HS-27A (cell line): ENCODE results near the gene CREB3.

ENCODE experiments used
- DNase-seq: peaks from one replicate; pipeline ENCODE4 v3.0.0-alpha.2; 2012; ENCODE audit warnings: low read depth, missing footprints

CREB3 gene

GRCh38 chr9:35727676-35728040, 4.8 kb upstream of the CREB3 start:
- DNase-seq: no peak

DNA sequence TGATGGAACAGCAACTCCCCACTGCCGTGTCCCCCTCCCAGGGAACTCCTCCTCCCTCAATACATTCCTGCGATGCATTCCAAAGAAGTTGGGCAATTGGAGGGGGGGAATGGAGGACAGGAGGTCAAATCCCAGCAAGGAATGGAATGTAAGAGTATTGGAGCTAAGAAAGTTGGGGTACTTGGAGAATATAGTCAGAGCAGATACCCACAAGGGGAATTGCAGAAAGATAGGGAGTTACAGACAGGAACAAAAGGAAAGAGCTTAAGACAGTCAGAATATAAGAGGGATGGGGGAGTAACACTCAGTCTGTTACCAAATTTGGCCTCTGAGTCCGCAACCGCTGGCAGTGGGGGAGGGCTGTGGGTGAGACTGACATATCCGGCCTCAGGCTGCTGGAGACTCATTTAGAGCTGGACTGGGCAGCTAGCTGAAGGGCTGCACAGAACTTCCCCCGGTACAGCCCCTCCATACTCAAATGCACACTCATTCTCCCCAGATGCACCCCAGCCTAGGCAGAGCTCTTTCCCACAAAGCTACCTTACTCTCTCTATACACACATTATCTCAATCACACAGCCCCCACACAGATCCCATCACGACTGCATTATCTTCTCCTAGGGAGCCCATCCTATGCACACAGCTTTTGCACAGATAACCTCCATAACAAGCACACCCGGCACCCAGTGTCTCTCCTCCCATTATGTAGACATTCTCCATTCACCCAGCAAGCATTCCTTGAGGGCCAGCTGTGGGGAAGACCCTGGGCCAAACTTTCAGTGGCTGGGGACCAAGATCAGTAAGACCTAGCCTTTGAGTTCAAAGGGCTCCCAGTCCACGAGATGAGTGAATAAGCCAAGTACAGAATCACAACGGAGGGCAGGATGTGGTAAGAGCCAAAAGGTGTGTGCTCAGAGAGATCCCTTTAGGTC, 4.2 kb upstream of the CREB3 start:
- DNase-seq: peak; percentile 98

GRCh38 chr9:35729101-35729500, 3.4 kb upstream of the CREB3 start:
- no peak for DNase-seq

DNA sequence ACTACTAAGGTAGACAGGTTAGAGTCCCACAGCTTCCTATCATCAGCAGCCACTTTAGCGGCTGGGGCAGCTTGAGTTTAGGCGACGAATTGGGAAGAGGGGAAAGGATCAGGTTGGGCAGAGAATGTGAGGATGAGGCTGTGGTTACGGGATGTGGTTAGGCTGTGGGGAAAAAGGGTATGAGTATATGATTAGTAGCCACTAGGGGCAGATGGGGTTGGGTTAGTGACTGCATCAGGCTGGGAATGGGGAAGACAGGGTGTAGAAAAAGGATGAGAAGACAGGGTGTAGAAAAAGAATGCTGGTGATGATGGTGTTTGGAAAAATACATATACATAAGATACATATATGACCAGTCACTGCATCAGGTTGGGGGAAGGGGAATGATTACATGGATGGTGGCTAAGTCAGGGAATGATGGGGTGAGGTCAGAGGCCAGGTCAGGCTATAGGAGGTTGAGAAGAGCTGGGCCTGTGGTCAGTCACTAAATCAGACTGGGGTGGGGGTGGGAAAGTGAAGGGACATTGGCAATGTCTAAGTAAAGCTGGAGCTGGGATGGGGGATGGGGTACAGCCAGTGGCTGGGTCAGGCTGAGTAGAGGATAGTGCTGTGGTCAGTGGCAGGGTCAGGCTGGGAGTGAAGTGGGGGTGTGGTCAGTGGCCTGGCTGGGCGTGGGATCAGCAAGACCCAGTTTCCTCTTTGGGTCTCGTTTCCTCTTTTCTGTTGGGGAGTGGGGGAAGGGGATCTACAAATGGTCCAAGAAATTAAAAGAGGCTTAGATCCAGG, 2.6 kb upstream of the CREB3 start:
- peak; percentile 88 for DNase-seq

GRCh38 chr9:35730486-35730854, 2.0 kb upstream of the CREB3 start:
- no peak for DNase-seq

DNA sequence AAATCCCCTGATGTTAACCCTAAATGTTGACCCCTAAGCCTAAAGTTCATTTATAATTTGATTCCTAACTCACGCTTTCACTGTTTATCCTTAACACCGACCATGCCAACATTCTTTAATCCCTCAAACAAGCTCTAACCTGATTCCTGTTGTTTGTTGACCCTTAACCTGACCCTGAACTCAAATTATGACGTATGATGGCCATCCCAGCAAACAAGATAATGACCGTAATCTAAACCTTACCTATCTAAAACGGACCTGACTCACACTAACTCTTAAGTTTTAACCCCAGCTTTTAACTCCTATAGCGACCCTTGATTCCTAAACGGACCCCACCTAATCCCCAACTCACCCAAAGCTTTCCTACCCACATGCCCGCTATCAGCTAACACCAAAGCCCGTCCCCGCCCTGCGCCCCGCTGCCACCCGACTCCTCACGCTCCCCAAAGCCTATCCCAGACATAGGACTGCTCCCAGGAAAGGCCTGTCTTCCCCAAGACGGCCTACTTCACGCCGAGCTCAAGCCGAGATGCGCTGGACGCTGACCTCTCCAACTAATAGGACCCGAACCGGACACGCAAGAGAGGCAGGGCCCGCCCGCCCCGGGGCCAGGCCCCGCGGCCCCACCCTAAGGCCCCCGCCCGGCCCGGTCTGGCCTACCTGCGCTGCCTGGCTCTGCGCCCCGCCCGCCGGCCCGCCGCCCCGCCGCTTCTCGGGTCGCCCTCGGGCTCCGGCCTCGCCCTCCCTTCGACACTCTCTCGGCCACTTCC, 866 bp upstream of the CREB3 start:
- DNase-seq: peak; percentile 43

- DNase-seq: peak; percentile 36
Observed at GRCh38 chr9:35732800-35733541, 505 bp downstream of the CREB3 start.

DNA sequence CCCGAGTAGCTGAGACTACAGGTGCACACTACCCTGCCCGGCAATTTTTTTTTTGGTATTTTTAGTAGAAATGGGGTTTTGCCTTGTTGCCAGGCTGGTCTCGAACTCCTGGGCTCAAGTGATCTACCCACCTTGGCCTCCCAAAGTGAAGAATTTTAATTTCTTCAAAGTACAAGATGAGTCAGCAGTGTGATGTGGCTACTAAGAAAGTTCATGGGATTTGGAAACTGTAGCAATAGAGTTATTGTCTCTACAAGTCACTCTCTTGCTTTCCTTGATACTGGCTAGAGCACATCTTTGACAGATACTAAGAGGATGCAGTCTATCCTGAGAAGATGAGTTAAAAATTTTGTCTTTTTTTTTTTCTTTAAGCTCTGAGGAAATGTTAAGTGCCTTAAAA, 1.6 kb downstream of the CREB3 start:
- no peak for DNase-seq

DNA sequence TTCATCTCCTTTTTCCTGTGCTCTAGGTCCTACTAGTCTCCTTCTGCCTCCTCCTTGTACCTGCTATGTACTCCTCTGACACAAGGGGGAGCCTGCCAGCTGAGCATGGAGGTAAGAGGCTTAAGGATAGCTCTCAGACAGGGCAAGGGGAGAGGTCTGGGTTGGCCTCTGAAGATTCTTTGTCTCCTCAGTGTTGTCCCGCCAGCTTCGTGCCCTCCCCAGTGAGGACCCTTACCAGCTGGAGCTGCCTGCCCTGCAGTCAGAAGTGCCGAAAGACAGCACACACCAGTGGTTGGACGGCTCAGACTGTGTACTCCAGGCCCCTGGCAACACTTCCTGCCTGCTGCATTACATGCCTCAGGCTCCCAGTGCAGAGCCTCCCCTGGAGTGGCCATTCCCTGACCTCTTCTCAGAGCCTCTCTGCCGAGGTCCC, 3.8 kb downstream of the CREB3 start:
- DNase-seq: peak; percentile 52

DNA sequence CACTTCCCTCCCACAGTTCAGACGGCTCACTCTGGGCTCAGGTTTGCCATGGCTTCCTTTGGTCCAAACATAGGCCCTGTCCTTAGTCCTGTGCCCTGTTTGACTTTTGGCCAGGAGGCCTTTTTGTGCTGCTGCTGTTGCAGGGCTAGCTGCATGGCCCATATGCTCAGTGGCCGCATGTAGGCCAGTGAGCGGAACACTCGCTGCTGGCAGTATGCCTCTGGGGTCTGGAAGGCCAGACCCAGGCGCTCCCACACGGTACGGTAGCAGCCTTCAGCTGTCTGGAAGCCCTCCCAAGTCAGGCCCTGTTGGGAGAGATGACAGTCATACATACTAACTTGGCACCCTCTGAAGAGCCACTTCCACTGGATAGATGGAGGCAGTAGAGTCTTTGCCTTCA, 4.7 kb downstream of the CREB3 start:
- no peak for DNase-seq

DNA sequence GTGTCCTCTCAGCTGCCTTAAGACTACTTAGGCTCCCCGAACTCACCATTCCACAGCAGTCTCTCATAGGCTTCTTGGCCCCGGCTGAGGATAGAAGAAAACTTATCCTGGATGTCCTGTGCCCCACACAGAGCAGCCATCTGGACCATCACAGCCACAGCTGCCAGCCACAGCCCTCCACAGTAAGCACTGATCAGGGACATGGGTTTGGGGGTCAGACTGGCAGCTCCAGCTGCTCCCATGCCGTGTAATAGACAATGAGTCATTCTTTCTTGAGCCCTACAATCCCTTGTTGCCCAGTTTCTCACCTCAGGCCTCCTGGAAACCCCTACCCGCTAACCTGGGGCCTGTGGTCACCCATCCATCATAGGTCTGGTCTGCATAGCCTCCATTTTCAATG, 5.7 kb downstream of the CREB3 start:
- no peak for DNase-seq

DNA sequence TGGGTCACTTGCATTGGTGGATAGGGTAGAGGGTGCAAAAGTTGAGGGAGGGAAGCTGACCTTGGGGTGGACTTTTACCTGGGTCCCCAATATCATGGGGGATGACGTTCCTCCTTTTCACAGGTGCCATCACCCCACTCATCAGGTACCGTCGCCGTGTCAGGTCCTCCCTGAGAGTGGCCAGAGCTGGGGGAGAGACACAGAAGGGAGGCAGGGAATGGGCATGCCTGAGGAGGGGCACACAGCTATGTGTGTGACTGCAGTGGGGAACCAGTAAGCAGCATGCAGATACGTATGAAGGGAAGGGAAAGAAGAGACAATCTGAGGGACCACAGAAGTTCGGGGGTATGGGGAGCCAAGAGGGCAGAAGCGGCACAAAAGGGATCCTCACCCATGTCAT, 6.5 kb downstream of the CREB3 start:
- no peak for DNase-seq

DNA sequence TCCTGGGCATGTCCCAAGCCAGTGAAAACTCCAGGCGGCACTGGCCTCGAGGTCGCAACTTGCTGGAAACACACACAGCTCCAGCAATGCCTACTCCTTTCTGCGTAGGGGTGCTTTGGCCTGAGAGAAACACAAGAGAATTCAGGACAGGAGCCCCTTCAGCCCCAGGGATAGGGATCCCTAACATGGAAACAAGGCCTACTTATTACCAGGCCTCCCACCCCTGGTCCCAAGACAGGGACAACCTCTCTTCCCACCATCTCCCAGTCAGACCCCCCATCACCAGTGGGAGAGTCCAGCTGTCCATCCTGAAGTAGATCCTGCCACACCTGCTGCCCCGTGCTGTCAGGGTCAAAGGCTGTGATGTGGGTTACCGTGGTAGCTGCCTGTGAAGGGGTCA, 7.8 kb downstream of the CREB3 start:
- DNase-seq: no peak

- no peak for DNase-seq
Observed at GRCh38 chr9:35741740-35742139, 9.3 kb downstream of the CREB3 start.

DNA sequence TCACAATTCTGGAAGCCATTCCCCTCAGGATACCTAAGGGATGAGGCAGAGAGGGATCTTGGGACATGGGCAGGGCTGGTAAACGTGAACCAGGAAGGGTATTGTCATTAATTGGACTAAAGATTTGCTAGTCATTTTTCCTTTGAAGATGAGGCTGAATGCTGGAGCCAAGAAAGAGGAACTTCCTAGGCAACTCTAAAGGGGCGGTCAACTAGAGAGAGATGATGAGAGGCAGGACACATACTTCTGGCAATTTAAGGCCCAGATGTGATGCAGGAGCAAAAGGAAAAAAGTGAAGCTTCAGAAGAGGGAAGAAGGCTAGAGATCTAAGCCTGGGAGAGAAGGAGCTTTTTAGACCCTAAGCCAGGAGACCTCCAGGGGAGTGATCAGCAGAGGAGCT, 11.0 kb downstream of the CREB3 start:
- DNase-seq: no peak

DNA sequence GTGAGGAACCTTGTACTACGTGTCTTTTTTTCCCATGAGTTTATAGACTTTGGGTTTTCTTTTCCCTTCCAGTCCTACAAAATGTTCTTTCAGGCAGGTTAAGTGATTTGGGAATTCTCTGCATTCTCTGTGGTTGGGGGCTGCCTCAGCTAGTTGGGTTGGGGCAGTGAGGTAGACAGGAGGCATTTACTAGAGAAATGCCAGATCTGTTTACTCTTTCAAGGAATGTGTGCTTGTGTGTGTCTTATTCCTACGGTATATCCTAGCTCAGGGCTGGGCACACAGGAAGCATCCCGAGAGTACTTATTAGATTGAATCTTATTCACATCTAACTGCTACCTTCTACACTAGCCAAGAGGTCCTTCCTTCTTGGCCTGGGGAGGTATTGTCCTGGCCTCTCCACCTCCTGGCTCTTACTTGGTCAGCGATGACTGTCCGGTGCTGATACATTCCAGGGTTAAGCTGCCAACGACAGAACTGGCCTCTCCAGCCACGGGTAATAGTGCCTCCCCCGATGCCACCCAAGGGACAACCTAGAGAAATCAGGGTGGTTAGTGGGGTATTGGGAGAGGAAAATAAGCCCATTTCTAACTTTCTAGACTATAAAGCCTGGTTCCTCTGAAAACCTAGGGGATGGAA, 11.5 kb downstream of the CREB3 start:
- DNase-seq: no peak

GRCh38 chr9:35745569-35745968, 13.1 kb downstream of the CREB3 start:
- no peak for DNase-seq

- no peak for DNase-seq
Observed at GRCh38 chr9:35746583-35746982, 14.1 kb downstream of the CREB3 start.

DNA sequence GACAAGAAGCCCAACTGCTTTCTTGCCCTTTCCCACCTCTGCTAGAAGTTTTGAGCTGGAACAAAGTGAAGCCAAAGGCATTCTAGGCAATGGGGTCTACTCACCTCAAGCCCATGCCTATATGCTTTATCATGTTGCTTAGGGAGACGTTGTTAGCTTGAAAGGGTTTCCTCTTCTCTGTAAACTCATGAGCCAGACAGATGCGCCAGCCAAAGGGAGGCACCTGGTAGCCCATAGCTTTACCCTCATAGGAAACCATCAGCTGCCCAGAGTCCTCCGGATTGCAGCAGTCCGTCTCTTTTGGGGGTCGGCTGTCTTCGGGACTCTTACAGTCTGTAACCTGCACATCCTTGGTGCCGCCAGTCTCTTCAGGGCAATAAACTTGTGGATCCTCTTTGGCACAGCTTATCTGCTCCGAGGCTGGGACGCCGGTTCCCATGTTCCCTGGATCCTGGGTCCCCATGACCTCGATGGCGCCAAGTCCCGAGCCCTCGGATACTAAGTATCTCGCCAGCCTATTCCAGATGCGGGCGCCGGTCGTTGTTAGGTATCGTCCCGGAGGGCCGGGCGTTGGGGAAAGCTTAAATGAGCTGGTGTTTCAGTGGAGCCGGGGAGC, 15.9 kb downstream of the CREB3 start:
- DNase-seq: no peak

- no peak for DNase-seq
Observed at GRCh38 chr9:35748858-35749514, 16.5 kb downstream of the CREB3 start, which contains the start of the genes GBA2 and RGP1. GBA2 (minus strand) TSS chr9:35749228; CDS start chr9:35748704, 524 bp downstream. RGP1 (plus strand) TSS chr9:35749287; CDS start chr9:35749756, 469 bp downstream.
